Measurements from ENCODE around the gene ELOVL5.

DNA sequence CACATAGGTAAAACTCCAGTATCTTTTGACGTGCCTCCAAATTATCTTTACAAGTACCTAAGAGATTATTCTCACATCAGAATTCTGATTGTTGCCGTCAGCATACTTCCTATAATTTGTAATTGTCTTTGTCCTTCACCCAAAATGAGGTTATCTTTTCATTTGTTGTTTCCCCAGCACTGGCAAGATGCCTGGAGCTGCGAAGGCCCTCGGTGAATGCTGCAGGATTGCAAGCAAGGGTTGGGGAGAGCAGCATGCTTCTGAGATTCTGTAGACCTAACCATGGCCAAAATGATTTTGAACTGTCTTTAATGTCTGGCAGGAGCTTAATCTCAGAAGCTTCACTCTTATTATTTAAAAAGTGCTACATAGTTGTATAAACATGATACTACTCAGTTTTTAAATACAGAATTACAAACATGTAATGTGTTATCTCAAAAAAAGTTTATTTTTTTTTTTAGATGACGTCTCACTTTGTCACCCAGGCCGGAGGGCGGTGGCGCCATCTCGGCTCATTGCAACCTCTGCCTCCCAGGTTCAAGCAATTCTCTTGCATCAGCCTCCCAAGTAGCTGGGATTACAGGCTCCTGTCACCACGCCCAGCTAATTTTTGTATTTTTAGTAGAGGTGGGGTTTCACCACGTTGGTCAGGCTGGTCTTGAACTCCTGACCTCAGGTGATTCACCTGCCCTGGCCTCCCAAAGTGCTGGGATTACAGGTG lies 88.7 kb downstream of the ELOVL5 start:
- TF ChIP-seq, protein P1, sequence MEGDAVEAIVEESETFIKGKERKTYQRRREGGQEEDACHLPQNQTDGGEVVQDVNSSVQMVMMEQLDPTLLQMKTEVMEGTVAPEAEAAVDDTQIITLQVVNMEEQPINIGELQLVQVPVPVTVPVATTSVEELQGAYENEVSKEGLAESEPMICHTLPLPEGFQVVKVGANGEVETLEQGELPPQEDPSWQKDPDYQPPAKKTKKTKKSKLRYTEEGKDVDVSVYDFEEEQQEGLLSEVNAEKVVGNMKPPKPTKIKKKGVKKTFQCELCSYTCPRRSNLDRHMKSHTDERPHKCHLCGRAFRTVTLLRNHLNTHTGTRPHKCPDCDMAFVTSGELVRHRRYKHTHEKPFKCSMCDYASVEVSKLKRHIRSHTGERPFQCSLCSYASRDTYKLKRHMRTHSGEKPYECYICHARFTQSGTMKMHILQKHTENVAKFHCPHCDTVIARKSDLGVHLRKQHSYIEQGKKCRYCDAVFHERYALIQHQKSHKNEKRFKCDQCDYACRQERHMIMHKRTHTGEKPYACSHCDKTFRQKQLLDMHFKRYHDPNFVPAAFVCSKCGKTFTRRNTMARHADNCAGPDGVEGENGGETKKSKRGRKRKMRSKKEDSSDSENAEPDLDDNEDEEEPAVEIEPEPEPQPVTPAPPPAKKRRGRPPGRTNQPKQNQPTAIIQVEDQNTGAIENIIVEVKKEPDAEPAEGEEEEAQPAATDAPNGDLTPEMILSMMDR (IDR thresholded peaks at IDR 0.05; ENCODE audit: low read depth, low read length): no peak
- no peak for TF ChIP-seq EZH2phosphoT487 (IDR thresholded peaks at IDR 0.05; ENCODE audit: low read depth)

Measured in OCI-LY3 (cell line).